Measurements from ENCODE around the gene HIP1.

GRCh38 chr7:75711076-75711475 lies 27.7 kb downstream of the HIP1 start:
- no peak for TF ChIP-seq CTCF (IDR thresholded peaks at IDR 0.05)
- TF ChIP-seq ZFX (IDR thresholded peaks at IDR 0.05; ENCODE audit: borderline replicate concordance), result no peak
